NCI-H2171 (cell line): ENCODE data around the gene CRIM1.

Experiments
- DNase-seq: peaks from one replicate; lab custom pipeline; 2025; lab: John Stamatoyannopoulos, UW

Gene CRIM1

DNA sequence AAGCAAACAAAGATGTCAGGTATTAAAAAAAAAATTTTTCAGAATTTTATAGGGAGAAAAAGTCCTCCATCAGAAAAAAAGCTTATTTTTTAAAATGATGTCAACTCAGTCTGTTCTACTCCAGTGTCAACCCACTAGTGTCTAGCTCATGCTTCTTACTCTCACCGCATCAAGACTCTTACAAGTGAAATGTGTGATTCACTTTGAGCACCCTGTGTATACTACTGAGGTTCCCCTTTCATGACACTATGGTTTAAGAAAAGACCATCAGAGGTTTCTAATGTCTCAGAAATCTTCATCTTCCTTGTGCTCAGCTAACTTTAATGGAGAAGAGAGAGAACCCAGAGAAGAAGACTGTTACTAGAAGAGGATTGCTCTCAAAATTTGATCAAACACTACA lies 199.0 kb downstream of the CRIM1 start:
- DNase-seq = no peak

DNA sequence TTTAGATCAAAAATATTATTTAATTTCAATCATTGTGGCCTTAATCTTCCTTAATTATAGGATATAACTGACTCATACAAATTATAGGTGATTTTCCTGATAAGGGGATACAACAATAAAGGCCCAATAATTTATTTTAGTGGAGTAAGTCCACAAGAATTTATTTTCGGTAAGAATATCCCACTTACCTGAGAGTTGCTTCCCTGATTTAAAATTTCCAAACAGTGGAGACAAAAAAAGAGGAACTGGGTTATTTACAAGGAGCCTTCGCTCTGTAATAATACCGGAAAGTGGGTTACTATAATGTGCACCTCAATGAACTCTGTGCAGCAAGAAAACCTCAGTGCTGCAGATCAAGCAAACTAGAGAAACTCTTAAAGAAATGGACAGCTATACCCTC lies 200.2 kb downstream of the CRIM1 start:
- no peak for DNase-seq

DNA sequence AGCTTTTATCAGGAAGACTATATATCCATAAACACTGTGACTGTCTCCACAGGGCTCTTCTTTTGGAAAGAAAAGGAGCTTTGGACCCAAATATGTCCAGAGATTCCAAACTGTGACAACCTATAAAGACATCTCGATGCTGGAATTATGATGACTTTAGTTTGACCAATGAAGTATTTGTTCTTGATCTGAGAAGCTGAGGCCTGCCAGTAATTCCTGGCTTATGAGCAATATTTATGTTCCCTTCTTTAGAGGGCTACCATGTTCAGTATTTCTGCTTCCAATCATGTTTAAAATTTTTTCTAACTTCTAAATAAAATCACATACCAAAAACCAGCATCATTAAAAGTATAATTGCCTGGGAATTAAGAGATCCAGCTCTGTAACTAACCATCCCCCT lies 201.3 kb downstream of the CRIM1 start:
- DNase-seq = no peak

DNA sequence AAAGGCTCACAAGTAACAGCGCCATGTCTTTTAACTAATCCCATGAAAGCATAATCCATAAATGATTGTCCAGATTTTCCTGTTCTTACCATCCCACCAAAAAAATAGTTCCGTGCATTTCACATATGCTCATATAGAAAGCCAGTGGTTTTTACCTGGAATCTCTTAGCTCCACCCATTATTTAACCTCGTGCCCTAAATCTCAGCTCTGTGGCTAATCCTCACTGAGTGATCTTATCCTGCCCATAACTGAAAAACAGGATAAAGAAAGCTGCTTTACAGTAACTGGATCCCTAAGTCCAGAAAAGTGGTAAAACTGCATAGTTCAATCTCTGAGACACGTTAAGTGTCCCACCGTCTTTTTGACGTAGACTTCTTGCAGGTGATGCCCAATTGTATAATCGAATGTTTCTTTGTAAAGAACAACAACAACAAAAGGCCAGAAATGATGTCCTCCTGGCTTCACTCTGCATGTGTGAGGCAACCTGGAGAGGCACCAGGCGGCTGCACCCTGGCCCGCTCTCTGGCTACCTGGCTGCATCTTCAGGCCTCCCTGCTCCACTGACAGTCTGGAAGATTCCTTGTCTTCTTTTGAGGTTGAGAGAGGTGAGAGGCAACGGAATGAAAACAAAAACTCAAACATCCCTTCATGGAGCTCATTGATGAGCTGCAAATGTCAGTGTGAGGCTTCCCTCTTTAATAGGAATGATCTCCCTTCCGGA lies 203.8 kb downstream of the CRIM1 start:
- DNase-seq = no peak

DNA sequence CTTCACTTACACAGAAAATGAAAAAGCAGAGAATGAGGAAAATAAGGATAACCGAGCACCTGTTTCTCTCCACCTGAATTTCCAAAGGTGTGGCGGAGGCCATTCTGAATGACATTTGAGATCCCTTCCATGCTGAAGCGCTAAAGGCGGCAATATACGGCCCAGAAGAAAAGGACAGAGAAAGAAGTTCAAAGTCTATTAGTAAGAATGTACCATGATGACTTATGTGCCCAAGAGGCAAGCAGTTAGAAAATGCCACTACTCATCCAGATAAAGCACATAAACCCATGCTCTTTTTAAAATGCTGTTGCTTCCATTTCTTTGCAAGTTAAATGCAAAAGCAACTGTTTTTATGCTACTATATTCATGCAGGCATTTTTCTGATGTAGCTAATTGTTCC lies 205.1 kb downstream of the CRIM1 start:
- no peak for DNase-seq

DNA sequence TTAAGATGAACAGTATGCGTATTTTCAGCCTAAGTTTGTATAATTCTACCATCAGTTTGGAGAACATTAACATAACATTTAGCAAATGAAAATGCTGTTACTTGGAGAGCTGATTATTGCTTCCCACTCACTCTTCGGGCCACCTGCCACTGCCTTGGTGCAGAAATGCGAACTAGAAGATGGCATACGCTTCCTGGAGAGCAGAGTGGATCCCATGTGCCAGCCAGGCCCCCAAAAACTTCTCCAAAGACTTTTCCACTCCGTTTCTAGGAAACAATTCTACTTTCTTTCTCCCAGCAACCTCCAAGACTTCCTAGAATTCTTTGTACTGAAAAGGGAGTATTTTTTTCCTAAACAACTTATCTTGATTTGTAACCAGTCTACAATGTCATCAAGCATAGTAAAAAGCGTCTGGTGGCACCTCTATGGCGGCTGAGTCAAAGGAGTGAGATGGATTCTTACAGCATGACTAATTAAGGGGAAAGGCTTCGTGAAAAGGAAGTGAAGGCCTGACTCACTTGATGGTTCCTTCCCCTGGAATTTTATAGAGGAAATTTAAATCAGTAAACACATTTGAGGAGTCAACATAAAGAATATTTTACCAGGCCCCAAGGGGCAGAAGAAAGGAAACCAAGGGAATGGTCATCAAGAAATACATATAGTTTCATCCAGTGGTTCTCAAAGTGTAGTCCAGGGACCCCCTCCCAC lies 205.8 kb downstream of the CRIM1 start:
- DNase-seq = no peak

DNA sequence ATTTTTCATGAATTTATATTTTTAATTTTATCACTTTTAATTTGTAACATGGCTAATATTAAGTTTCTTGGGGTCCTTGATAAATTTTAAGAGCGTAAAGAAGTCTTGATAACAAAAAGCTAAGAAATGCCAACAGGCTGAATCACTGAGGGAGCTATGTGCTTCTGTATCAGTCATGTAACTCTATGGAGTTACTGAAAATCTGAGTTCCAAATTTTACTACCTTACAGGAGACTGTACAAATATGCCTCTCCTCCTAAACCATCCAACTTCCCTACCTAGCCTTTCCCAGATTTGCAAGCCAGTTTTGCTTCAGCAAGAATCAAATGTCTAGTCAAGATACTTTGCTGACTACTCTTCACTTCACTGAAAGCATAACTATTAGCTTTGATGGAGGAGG lies 206.7 kb downstream of the CRIM1 start:
- DNase-seq = no peak

DNA sequence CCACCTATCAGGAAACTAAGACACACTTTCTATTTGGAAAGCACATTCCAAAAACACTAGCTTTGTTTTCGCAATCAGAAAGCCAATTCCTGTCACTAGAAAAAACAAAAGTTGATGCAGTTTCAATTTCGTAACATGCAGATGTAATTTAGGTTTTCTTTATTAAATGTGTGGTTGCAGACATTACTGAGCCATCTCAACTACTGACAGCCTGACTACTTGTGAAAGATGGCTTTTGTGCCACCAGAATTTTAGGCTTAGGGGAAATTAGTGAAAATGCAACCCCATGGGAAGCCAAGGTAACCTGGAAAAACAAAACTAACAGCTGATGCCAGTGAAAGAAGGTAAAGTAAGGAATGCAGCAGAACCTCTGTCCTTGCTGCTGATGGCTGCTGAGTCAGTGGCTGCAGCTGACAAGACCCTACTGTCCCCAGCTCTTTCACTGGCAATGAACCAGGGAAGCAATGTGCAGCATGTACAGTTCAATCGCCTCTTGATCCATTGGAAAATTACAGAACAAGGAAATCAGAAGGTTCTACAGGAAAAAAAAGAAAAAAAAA lies 207.5 kb downstream of the CRIM1 start:
- no peak for DNase-seq

DNA sequence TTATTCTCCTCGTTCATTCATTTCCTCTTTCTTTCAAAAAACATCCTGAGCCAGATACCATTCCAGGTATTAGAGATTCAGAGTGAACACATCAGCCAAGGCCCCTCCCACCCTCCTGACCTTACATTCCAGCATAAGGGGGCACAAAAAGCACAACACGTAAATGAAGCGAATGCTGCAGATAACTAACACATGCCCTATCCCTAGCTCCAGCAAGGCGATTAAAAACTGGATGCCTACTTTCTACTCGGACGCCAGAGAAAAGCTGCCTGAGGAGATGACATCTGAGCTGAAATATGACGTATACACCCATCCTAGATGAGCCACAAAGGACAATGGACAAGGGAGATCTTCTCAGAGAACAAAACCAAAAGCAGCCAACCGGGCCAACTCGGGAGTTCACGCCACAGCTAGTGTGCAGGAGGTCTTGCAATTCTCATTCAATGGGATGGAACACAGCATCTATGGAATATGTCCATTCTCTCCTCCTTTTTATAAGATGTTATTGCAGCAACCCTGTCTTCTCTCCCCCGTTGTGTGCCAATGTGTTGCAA lies 208.9 kb downstream of the CRIM1 start:
- DNase-seq = no peak

DNA sequence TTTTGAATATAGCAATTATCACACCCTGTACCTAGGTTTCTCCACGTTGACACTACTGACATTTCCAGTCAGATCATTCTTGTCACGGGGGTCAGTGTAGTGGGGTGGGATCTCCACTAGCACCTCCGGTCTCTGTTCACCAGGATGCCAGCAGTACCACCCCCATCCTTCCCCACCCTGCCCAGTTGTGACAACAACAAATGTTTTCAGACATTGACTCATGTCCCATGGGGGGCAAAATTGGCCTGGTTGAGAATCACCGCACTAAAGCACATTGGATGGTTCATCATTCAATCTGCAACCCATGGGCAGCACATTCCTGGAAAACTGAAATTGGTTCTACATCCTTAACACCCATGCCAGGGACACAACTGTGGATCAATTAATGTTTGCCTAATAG lies 210.1 kb downstream of the CRIM1 start:
- DNase-seq = no peak

DNA sequence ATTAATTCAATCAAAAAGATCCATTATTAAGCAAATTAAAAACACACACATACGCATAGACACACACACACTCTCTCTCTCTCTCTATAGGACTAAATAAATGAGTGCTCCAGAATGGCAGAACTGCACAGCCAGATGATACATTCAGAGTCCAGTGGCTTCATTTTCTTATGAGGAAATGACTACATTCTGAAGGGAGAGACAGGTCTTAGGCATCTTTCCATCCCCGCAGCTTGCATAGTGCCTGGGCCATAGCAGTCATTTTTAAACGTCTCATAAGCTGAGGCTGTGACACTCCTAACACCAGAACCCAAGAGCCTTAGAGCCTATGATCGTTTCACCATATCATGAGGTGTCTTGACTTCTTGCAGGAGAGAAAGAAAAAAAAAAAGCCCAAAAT lies 211.3 kb downstream of the CRIM1 start:
- no peak for DNase-seq

DNA sequence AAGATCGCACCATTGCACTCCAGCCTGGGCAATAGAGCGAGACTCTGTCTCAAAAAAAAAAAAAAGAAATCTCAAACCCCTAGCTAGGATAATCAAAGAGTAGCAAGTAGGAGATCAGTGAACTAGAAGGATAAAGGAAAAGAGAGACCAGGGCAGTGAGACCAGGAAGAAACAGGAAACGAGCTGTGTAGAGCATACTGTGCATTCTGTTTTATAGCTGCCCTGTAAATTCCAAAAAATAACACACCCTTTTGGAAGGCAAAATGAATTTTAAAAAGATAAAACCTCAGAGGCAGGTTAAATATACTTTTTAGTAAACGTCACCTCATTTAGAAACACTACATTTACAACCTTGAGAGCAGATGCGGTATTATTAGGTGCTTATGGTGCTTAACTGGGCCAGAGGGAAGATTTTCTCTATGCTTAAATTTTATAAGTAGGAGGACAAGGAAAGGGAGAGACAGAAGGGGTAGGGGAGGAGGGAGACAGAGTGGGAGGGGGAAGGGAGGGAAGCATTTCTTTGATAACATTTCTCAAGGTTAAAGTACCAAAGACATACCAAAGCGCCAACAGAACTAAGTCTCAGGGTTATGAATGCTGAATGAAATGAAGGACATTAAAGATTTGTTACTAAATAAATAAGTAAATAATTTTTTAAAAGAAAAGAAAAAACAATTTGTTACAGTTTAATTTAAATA lies 212.3 kb downstream of the CRIM1 start:
- DNase-seq = no peak

DNA sequence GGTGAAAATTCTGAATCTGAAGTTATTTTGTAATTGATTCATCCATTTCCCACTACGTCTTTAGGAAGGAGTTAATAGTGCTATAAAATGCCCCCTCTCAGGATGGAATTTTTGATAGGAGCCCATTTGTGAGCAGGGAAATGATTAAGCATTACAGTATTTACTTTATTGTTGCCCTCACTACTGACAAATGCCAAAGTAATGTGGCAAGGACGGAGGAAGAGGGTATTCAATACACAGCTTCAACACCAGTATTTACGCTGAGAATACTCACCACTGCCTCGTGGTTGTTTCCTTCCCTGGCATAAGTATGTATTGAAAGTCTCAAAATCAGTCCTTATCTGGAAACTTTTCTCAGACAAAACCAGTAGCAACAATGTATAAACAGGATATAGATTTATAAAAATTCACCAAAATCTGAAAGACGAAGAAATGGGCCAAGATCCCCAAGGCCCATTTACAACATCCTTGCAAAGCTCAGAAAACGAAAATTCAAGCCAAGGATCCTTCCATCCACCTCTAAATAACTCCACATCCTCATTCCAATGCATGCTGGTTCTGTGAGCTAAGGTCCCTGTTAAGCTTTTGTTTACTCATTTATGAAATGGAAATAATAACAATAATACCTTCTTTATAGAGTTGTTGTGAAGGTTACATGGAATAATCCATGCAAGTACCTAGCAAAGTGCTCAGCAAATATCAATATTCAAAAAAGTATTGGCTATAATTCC lies 213.1 kb downstream of the CRIM1 start:
- no peak for DNase-seq

DNA sequence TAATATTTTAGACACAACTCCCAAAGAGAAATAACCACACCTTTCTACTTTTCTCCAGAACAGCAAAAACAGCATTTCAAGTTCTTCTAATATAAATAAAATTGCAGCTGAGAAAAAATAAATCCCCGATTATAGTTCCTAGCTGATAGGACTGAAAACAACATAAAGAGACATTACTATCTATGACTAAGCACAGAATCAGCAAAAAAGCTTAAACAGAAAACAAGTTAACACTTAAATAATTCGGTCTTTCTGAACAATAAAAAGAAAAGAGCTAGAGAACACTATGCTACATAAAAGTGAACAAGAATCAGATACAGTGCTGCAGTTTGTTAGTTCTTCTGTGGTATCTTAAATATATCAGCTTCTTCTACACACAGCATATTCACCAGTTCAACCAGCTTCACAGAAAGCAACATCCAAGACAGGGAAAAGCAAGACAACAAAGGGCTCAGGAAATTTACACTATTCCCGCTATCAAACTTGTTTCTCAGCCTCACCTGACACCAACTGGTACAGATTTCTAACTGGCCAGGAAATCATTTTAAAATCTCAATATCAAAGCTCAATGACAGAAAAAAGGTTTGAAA lies 213.8 kb downstream of the CRIM1 start:
- no peak for DNase-seq

DNA sequence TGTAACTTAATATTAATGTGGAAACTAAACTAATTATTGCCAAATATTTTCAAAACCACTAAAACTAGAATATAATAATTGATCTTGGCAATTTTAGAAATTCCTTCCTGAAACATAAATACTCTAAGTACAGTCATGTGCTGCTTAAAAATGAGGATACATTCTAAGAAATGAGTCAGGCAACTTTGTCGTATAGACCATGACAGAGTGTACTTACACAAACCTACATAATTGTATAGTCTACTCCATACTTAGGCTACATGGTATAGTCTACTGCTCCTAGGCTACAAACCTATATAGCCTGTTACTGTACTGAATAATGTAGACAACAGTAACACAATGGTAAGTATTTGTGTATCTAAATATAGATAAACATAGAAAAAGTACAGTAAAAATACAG lies 214.8 kb downstream of the CRIM1 start:
- DNase-seq = no peak

DNA sequence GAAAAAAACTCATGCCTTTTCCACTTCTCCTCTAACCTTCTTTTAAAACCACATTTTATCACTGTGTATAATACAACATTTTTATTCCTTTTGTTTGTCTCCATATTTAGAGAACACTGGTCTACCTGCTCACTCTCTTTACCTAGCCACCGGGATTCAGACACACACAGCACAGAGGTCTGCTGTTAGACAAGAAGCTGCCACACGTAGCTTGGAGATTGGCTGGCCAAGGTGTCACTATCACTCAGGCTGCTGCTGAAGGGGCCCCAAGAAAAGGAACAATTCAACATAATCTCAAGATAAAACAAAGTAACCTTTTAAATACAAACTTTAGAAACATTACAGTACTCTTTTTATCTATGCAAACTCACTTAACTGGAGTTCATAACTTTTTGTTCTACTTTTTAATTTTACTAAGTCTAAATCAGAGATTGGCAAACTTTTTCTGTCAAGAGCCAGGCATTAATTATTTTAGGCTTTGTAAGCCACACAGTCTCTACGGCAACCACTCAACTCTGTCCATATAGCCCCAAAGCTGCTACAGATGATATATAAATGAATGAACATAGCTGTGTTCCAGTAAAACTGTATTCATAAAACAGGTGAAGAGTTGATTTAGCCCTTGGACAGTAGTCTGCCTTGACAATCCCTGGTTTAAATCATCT lies 216.6 kb downstream of the CRIM1 start:
- no peak for DNase-seq

DNA sequence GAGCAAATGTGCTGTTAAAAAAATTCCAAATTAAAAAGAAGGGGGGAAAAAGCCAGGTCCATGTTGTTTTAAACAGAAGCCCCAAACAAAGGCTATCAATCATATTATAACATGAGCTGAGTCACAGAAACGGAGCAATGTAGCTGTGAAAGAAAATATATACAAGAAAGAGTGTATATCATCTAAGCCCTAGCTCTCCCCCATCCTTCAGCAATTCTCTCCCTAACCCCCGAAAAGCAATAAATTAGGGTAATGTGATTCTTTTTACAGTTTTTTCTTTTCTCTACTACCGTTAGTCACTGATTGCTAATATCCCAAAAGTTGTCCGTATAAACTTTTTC lies 217.1 kb downstream of the CRIM1 start:
- DNase-seq = no peak

DNA sequence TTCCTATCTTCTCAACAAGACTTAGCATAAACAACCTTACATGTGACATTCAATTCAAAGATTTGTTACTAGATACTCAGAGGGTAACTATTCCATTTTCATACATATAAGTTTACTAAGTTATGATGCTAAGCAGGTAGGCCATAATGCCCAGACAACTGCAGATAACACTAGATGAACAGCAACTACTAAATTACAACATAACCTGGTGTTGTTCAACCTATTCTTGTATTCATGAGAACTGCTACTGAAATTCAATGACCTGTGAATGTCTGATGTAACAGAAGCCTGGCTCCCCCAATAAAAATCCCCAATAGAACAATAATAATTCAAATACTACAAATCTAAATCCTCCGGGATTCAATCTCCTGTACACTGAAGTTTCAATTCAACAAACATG lies 217.6 kb downstream of the CRIM1 start:
- no peak for DNase-seq

DNA sequence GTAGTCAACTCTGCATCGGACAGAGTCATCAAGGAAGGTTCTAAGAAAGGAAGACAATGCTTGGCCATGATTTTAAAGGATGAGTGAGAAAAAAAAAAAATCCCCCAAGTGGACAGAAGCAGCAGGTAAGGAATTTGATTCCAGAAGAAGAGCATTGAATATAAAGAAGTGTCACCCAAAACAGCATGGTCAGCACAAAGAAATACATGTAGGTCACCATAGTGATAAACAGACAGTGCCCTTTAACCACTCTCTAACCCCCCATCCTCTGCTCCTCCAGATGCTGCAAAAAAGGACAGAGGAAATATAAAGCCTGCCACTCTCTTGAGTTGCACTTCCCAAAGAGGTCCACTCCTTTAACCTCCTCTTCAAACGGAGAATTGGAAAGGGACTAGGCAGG lies 219.0 kb downstream of the CRIM1 start:
- DNase-seq = no peak

DNA sequence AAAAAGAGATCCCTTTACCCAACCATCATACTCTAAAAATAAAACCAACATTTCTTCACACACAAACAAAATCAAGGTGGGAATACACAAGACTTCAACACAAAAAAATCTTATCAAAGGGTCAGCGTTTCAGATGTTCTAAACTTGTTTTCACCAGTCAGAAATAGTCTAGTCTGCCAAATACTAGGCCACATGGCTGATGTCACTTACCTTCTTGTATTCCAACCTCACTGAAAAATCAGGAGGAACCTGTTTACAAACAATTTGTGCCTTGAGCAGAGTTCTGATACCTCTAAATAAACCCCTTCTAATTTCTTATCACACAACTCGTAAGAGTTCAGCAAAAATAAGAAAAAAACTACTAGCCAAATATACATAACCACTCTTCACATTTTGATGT lies 222.3 kb downstream of the CRIM1 start:
- DNase-seq = no peak
